HG03460 (cell line): ENCODE data around the gene HTR3A.

ENCODE experiments used
- ATAC-seq: cut with Tn5 transposase; IDR thresholded peaks from one replicate; pipeline ENCODE4 v1.9.1; 2021; ENCODE audit not compliant: unreplicated experiment

The HTR3A gene

GRCh38 chr11:113977701-113978100 is 2.8 kb downstream of the HTR3A start:
- no peak for ATAC-seq

DNA sequence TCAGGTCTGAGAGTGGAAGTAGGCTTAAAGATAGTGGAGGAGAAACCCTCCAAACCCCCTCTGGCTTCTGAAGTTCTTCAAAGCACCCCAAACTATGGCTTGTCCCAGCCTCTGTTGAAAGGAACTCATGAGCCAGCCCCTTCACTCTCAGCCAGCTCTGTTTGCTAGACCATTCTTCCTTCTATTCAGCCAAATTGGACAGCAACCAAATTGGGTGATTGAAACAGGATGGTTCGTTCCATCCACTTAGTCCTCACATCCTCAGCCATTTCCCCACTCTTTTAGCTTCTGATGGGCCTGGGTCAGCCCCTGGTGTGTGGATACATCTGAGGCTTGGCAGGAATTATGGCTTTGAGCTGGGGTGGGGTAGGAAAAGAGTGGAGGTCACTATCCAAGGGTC is 4.5 kb downstream of the HTR3A start:
- ATAC-seq, result no peak

GRCh38 chr11:113980785-113981184 is 5.9 kb downstream of the HTR3A start:
- ATAC-seq, result no peak

DNA sequence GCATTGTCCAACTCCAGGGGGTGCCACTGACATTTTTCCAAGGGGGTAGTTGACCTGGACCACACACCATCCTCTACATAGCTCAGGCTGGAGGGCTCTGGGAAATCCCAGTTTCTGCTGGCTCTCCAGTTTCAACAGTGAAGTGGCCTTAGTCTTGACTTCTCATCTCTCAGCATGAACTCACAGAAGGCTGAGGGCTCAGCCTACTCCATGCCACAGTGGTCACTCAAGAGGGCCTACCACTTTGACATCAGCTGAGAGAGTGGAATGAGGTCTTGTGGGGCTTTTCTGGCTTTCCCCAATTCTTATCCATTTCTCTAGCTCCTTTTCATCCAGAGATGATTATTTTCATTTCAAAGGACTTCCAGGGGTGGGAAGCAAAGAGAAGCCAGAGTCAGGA is 7.4 kb downstream of the HTR3A start:
- no peak for ATAC-seq

GRCh38 chr11:113984781-113985180 is 9.9 kb downstream of the HTR3A start:
- ATAC-seq, result no peak

GRCh38 chr11:113985906-113986305 is 11.0 kb downstream of the HTR3A start:
- ATAC-seq, result no peak

GRCh38 chr11:113986351-113987140 is 11.6 kb downstream of the HTR3A start:
- no peak for ATAC-seq

GRCh38 chr11:113989381-113989780 is 14.5 kb downstream of the HTR3A start:
- ATAC-seq, result no peak

GRCh38 chr11:113989916-113990315 is 15.0 kb downstream of the HTR3A start:
- ATAC-seq, result no peak

DNA sequence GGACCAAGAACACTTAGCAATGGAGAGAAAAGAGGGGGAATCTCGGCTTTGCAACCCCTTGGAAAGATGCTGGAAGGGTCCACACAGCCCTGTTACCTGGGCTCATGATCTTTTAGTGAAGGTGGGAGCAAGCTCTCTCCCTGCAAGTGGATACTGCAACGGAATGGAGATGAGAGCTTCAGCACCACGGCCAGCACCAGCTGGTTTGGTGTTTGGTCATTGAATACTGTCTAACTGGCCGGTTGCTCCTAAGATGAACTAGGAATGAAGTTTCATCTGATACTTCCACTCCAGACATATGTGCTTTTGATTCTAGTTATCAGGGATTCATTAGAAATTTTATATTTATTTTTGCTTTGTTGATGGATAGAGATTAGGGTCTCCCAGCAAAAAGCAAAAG is 16.3 kb downstream of the HTR3A start:
- no peak for ATAC-seq

- no peak for ATAC-seq
Measured at GRCh38 chr11:113991718-113992458, 17.0 kb downstream of the HTR3A start.

GRCh38 chr11:113992459-113993110 is 17.7 kb downstream of the HTR3A start:
- no peak for ATAC-seq

DNA sequence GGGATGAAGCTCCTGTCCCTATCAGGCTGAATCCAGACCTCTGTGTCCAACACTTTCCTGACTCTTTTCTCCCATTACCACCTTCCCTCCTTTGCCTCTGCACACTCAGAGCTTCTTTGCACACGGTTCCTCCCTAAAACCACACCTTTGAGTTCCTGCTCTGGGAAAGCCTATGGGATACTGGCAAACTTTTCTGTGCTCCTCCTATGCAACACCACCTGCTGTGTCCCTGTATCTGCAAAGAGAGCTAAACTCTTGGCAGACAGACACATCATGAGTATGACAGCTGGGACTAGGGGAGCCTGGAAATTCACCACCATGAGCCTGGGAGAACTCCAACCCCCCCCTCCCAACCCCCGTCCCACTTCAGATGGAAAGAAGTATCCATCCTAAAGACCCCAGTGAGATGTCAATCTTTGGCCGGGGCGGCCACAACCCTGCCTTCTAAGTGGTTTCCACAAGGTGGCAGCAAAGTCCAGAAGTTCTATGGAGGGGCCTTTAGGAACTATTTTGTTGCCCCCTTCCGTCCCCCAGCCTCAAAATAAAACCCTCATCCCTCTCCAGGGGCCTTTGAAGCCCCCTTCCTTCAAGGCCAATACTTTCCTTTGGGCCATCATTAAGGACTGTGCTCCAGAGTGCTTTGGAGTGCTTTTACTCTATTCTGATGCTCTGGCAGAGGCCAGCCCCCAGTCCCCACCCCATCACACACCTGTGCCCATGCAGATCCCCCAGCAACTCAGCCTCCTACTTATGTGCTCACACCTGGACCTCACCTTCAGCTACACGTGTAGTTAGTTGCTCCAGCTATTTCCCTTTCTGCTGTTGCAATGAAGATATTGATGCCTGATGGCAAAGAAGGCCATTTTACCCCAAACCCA is 19.4 kb downstream of the HTR3A start:
- ATAC-seq, result no peak

DNA sequence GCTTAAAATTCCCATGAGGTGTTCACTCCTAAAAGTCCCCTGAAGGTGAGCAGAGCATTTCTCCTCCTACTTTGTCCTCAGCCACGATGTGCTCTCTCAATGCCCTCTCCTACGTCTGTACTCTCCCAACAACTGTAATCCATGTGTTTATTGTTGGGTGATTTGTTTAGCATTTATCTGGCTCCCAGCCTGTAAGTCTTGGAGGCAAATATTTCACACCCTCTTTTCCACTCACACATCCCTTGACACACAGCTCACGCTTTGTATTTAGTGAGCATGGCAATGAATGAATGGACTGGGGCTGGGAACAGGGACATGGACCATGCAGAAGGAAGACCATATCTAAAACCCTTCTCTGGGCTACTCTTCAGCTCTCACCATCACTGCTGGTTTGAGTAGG is 22.6 kb downstream of the HTR3A start:
- ATAC-seq, result no peak

DNA sequence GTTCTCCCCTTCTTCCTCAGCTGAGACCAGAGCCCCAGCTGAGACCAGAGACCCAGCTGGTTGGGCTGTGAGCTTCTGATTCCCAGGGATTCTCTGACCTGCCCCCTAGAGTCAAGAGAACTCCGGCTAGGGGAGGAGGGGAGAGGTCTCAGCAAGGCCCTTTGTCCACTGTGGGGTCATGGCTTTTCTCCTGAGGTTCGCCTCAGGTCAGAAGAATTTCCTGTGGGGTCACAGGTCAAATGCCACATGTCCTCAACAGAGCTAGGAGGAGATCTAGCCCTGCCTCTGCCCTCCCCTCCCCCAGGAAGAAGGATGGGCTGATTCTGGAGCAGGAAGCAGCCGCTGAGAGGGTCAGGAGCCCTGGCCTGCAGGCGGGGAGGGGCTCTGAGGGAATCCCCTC is 23.7 kb downstream of the HTR3A start:
- no peak for ATAC-seq

DNA sequence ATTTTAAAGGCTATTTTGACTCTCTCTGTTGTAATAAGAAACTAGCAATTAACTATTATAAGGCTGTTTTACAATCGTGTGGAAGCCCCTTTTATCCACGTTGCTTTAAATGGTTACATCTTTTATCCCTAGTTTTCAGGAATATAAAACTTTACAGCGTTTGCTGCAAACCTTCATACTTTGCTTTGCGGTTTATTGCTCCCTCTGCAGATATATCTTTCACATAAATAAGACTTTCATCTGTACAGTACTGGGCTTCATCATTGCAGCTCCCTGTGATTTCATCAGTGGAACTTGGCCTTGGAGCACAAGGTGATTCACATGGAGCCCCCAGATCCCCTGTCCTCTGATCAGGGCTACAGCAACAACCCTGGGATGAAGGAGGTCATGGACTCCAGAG is 25.6 kb downstream of the HTR3A start:
- no peak for ATAC-seq

DNA sequence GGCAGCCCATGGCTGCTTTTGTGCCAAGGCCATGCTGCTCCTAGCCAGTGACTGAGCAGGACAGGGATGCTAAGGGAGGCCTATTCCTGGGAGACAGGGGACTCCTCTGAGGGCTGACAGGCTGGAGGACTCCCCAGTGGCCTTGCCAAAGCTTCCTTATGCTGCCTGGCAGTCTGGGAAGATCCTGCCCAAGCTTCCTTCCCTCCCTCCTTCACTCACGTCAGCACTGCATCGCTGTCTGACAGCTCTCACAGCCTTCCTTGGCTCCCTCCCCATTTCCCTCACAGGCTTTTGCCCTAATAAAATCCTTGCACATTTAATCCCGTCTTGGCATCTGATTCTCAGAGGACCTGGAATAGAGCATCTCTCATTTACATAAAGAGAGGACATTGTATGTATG is 26.5 kb downstream of the HTR3A start:
- ATAC-seq, result no peak

GRCh38 chr11:114008331-114008730 is 33.4 kb downstream of the HTR3A start:
- no peak for ATAC-seq

- ATAC-seq, result no peak
Measured at GRCh38 chr11:114010931-114011330, 36.0 kb downstream of the HTR3A start.

- no peak for ATAC-seq
Measured at GRCh38 chr11:114011443-114011842, 36.5 kb downstream of the HTR3A start.

- no peak for ATAC-seq
Measured at GRCh38 chr11:114015117-114015516, 40.2 kb downstream of the HTR3A start.
